Midbrain (tissue), 1 donor: ENCODE results near the gene PEX19.

Source experiments
- DNase-seq: peaks from one replicate; lab custom pipeline; 2025; lab: John Stamatoyannopoulos, UW

PEX19 gene

DNA sequence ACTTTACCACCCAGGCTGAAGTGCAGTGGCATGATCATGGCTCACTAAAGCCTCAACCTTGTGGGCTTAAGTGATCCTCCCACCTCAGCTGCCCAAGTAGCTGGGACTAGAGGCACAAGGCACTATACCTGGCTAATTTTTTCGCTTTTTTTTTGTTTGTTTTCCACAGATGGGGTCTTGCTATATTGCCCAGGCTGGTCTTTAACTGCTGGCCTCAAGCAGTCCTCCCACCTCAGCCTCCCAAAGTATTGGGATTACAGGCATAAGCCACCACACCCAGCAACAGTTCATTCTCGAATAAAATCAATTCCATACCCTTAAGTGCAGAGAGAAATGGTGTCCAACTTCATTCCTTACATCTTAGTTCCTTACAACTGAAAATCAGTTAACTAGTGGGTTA, 47.4 kb downstream of the PEX19 start:
- no peak for DNase-seq

DNA sequence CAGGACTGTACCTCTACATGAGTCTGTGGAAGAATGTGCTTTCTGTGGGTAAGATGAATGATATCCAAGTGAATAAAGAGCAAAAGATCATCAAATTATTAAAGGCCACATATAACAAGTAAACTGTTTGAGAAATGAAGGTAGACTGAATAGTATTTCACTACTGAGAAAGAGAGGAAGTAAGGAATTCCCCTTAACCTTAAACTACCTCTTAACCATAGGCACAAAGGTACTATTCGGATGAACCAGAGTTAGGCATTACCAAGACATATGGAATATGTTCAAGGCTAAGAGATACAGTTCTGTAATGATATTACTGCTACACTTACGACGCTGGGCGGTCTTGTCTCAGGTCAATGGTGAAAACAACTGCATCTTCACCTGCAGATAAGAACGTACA, 48.1 kb downstream of the PEX19 start:
- no peak for DNase-seq

DNA sequence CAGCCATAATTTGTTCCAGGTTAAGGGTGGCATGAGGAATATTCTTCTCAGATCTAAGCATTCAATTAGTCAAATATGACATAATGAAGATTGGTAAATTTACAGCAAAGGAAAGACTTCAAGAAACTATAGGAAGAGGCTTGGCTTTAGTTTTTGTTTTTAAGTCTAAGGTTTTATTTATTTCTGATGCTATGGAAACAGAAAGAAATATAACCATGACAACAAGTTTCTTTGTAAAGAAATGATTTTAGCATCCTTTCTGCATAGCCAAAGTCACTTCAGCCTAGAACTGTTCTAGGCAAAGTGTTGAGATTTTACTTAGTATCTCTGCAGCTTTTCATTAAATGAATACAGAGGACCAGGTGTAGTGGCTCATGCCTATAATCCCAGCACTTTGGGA, 52.0 kb downstream of the PEX19 start:
- no peak for DNase-seq

DNA sequence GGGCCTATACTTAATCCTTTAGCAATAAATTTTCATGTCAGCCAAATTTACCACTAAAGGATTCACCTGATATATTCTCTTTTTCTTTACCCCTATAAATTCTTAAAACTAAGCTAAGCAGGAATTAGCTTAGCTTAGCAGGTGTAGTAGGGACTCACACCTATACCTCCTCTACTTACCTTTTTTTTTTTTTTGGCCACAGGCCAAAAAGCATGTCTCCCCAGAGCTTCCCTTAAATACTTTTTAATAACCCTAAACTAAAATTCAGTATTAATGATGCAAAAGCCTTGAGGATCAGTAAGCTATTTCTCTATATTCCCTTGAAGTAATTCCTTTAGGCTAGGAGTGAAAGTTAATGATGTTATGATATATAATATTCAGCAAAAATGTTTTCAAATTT, 56.5 kb downstream of the PEX19 start:
- DNase-seq, result no peak

DNA sequence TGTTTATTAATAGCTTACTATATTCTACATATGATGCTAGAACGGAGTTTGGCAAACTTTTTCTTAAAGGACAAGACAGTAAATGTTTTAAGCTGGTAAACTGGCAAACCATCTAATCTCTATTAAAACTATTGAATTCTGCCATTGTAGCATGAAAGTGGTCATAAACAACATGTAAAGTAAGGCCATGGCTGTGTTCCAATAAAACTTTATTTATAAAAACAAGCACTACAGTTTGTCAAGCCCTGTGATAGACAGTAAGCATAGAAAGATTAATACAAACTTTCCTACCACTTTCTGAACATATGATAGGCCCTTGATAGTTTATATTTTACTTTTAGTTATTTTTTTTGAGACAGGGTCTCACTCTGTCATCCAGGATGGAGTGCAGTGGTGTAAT, 57.4 kb downstream of the PEX19 start:
- no peak for DNase-seq

DNA sequence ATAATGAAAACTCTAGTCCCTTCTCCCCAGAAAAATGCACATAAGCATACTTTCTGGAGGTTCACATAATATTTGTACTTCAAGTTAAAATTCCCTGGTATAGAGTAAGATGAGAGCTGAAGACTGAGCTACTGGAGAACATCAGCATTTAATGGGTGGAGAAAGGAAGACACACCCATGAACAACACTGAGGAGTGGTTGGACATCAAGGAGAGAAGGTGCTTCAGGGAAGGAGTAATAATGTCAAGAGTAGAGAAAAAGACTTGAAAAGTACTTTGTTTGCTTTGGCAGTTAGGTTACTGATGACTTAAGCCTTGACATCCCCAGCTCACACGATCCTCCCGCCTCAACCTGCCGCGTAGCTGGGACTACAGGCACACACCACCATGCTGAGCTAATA, 57.9 kb downstream of the PEX19 start:
- no peak for DNase-seq
